ENCODE data around the gene CDYL.

CDYL gene

GRCh38 chr6:4910037-4910760, 134.0 kb downstream of the CDYL start:
- peak in 1 of 2 experiments; percentile 48 for DNase-seq

- no peak for DNase-seq
These were observed 136.4 kb downstream of the CDYL start for GRCh38 chr6:4912559-4912958.

- no peak for DNase-seq
These were observed 137.7 kb downstream of the CDYL start for GRCh38 chr6:4913705-4914419.

DNA sequence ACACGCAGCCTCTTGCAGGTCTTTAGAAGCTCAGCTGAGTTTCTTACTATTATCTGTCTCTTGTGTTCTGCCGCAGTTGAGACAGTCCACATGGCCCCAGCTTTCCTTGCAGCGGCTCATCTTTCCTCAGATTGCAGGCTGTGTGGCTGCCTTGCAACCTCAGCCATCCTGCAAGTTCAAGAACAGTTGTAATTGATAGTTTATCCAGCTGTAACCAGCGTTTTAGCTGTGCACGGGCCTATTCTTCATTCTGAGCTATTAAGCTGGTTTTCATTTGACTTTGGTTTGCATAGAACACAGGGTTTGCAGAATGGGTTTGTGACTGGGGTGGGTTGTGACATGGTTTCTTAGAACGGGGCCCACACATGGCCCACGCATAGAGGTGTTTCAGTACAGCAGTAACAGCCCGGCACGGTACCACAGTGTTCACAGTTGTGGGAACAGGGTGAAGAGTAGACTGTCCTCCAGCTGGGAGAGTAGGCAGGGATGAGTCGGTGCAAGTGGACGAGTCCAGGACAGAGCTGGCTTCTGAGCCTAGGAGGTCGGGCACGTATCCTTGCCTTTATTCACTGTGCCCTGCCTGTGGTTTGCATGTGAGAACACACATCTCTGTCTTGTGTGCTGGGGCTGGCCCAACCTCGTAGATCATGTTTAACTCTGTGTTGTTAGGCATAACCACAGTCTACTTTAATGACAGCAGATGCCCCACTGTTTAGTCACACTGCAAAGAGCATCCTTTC, 138.4 kb downstream of the CDYL start:
- DNase-seq, result peak; percentile 14 to 18

GRCh38 chr6:4916954-4917561, 140.9 kb downstream of the CDYL start:
- DNase-seq, result no peak

DNA sequence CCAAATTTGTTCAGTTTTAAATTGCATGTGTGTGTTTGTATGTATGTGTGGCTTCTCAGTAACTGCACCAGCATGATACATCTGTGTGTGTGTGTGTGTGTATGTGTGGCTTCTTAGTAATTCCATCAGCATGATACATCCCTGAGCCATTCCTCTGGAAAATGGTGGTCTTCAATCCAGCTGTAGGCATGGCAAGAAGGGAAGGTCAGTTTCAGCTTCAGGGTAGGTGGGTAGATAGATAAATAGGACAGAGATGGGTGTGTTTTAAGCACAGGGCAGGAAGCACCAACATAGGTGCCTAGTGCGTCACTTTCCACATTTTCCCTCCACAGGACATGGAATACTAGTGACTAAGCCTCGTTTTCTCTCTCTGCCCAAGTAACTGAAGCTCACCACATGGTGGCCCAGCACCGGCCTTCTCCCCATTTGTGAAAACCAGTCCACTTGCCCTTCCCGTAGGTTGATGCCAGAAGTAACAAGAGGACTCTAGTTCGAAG, 144.8 kb downstream of the CDYL start:
- no peak for DNase-seq

GRCh38 chr6:4922488-4923037, 146.4 kb downstream of the CDYL start:
- DNase-seq, result no peak

- DNase-seq, result no peak
These were observed 146.9 kb downstream of the CDYL start for GRCh38 chr6:4923081-4923480.

- no peak for DNase-seq
These were observed 148.6 kb downstream of the CDYL start for GRCh38 chr6:4924661-4925271.

GRCh38 chr6:4925580-4925979, 149.4 kb downstream of the CDYL start:
- DNase-seq, result no peak

DNA sequence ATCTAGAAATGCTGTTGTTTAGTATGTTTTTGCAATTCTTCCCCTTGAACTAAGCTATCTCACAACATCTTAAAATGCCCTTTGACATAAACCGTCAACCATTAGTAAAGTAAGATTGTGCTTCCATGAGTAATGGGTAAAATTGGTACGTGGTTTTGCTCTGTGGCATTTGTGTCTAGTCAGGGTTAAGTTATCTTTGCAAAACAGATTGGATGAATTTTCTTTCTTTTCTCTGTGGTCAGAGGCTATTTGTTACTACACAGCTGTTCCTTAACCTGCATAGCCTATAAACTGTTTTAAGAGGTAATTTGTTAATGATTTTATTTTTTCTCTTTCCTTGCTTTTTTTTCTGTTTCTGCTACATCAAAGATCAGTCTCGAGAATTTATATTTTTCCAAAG, 152.2 kb downstream of the CDYL start:
- no peak for DNase-seq

GRCh38 chr6:4929097-4929718, 153.0 kb downstream of the CDYL start:
- DNase-seq, result no peak

DNA sequence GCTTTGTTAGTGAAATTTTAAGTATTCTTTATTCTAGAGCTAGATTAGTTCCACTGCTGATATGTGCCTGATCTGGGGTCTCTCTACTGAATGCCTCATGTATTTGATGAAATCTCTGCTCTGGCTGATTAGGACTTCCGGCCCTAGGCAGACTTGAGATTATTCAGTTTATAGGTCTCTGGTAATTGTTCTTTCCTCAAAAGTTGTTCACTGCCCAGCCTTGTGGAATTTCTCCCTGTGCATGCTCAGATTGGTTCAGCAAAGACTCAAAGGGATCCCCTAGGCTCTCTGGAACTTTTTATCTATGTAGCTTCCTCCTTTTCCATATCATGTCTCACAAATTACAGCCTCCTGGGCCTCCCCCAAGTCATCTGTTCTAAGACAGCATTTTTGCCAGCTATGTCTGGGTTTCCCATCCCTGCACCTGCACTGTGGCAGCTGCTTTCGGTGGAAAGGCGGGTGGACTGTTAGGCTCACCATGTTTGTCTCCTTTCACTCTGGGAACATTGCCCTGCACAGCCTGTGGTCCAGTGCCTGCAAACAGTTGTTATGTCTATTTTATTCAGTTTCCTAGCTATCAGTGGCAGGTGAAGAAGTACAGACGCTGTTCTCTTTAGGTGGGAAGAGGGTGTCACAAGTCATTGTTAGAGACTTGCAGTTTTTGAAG, 154.0 kb downstream of the CDYL start:
- DNase-seq, result no peak

GRCh38 chr6:4931530-4932227, 155.5 kb downstream of the CDYL start:
- no peak for DNase-seq

GRCh38 chr6:4932228-4932903, 156.2 kb downstream of the CDYL start:
- DNase-seq, result no peak

- no peak for DNase-seq
These were observed 159.3 kb downstream of the CDYL start for GRCh38 chr6:4935486-4935885.

- DNase-seq, result no peak
These were observed 159.9 kb downstream of the CDYL start for GRCh38 chr6:4935975-4936680.

- no peak for DNase-seq
These were observed 160.5 kb downstream of the CDYL start for GRCh38 chr6:4936681-4937041.

DNA sequence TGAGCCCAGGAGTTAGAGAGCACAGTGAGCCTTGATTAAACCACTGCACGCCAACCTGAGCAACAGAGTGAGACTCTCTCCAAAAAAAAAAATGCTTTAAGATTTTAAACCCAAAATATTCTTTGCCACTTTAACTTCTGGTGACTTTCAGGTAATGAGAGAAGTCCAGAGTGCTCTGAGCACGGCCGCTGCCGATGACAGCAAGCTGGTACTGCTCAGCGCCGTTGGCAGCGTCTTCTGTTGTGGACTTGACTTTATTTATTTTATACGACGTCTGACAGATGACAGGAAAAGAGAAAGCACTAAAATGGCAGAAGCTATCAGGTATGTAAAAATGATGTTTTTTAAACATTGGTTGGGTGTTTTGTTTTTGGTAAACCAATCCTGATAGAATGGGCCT, 161.2 kb downstream of the CDYL start:
- DNase-seq, result no peak

- no peak for DNase-seq
These were observed 163.0 kb downstream of the CDYL start for GRCh38 chr6:4939241-4939640.
